ENCODE results near the gene UHRF1. TPM values are rescaled to one million over a fixed set of nuclear protein-coding genes. Genes with fewer than 3 reads are reported as not detected.
A peak's percentile ranks its signal among the peaks of the same experiment; 100 is the strongest.

The UHRF1 gene
- total and polyA plus RNA-seq, 2 of the 13 experiments (the other 11 are each of a cell fraction or from before 2014, with no cell fraction given) = 6.8 to 78.4 TPM

GRCh38 chr19:4911314-4911713, 2.0 kb downstream of the UHRF1 start (continued):
- TF ChIP-seq ZNF800 (CRISPR knock-in tag; IDR thresholded peaks at IDR 0.05) (no peak), ZC3H13 (CRISPR knock-in tag; IDR thresholded peaks at IDR 0.05) (no peak), ZNF720 (CRISPR knock-in tag; IDR thresholded peaks at IDR 0.05) (no peak), ZBTB38 (CRISPR knock-in tag; IDR thresholded peaks at IDR 0.05) (0 out of 2 replicates have a peak, but pooled peaks have one; percentile 0), TEAD3 (CRISPR knock-in tag; optimal IDR thresholded peaks at IDR 0.05; ENCODE audit: borderline replicate concordance) (no peak), CENPX (CRISPR knock-in tag; IDR thresholded peaks at IDR 0.05) (no peak), ZFP41 (CRISPR knock-in tag; IDR thresholded peaks at IDR 0.05; ENCODE audit: borderline replicate concordance) (no peak), ZNF451 (CRISPR knock-in tag; IDR thresholded peaks at IDR 0.05) (no peak), PRPF4 (IDR thresholded peaks at IDR 0.05; ENCODE audit: low read depth, low read length, poor library complexity, severe bottlenecking) (peak; percentile 64), MAZ (IDR thresholded peaks at IDR 0.05; ENCODE audit: borderline replicate concordance, low read depth, low read length) (no peak), MAZ (CRISPR knock-in tag; IDR thresholded peaks at IDR 0.05; ENCODE audit: low read depth) (0 out of 2 replicates have a peak, but pooled peaks have one; percentile 5), ZNF496 (CRISPR knock-in tag; IDR thresholded peaks at IDR 0.05; ENCODE audit: insufficient replicate concordance) (no peak), GABPB1 (CRISPR knock-in tag; IDR thresholded peaks at IDR 0.05) (no peak), ZSCAN22 (CRISPR knock-in tag; IDR thresholded peaks at IDR 0.05) (no peak), FOXO4 (CRISPR knock-in tag; conservative IDR thresholded peaks at IDR 0.05) (0 out of 2 replicates have a peak, but pooled peaks have one; percentile 46)
